ENCODE results near the gene ANAPC4. TPM values are rescaled to one million over a fixed set of nuclear protein-coding genes. Genes with fewer than 3 reads are reported as not detected.

Gene ANAPC4
- total RNA-seq, 2 donors from 2014 or later = 41.0 to 41.1 TPM

DNA sequence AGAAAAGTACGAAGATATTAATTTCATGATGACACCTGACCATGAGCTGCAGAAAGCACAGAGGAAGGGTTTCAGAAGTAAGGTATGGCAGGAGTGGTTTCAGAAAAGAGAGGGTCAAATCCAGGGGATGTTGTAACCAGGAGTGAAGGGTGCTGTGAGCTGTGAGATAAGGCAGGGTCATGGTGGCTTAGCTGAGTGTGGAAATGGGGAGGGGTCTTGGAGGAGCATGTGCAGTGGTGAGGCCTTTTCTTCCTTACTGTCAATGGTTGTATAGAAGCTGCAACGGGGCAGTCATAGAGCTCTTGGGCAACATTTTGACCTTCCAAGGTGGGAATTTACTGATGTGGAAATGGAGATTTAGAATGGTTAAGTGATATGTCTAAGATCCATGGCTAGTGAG, 2.5 kb downstream of the ANAPC4 start:
- H3K4me1 ChIP-seq (ENCODE audit: control insufficient read depth in 1 of 2, low read depth in 2 of 2) = peaks cover 4 to 25% of the 10 kb centered on the region in 2 donors
- ATAC-seq (ENCODE audit: insufficient number of reproducible peaks, low FRiP score, low read depth) (no peak), DNase-seq (ENCODE audit: low spot score) (no peak)
- TF ChIP-seq, protein P1, sequence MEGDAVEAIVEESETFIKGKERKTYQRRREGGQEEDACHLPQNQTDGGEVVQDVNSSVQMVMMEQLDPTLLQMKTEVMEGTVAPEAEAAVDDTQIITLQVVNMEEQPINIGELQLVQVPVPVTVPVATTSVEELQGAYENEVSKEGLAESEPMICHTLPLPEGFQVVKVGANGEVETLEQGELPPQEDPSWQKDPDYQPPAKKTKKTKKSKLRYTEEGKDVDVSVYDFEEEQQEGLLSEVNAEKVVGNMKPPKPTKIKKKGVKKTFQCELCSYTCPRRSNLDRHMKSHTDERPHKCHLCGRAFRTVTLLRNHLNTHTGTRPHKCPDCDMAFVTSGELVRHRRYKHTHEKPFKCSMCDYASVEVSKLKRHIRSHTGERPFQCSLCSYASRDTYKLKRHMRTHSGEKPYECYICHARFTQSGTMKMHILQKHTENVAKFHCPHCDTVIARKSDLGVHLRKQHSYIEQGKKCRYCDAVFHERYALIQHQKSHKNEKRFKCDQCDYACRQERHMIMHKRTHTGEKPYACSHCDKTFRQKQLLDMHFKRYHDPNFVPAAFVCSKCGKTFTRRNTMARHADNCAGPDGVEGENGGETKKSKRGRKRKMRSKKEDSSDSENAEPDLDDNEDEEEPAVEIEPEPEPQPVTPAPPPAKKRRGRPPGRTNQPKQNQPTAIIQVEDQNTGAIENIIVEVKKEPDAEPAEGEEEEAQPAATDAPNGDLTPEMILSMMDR (IDR thresholded peaks at IDR 0.05) = no peak
- H3K36me3 ChIP-seq = peaks cover 10% of the 10 kb centered on the region
- H3K27ac ChIP-seq = peak overlapping the region; percentile 23 to 33
- no peak overlapping the region for H3K4me3 ChIP-seq
- H3K9me3 ChIP-seq = no peaks in the 10 kb centered on the region
- no peaks in the 10 kb centered on the region for H3K27me3 ChIP-seq (replicated peaks; ENCODE audit: insufficient read depth)

DNA sequence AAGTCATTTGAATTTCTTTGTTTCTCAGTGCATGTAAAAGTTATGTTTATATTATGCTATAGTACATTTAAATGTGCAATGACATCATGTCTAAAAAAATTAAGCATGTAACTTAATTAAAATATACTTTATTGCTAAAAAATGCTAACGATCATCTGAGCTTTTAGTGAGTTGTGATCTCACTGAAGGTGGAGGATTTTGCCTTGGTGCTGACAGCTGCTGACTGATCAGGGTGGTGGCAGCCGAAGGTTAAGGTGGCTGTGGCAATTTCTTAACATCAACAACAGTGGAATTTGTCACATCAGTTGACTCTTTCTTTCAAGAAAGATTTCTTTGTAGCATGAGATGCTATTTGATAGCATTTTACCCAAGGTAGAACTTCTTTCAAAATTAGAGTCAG, 6.6 kb downstream of the ANAPC4 start:
- Histone ChIP-seq H3K27me3 (replicated peaks; ENCODE audit: insufficient read depth) (no peaks in the 10 kb centered on the region), H3K4me3 (no peak overlapping the region), H3K4me1 (ENCODE audit: control insufficient read depth in 1 of 2, low read depth in 2 of 2) (peaks cover 0 to 16% of the 10 kb centered on the region in 2 donors), H3K36me3 (peaks cover 18% of the 10 kb centered on the region), H3K9me3 (no peaks in the 10 kb centered on the region), H3K27ac (no peak overlapping the region)
- no peak for ATAC-seq (ENCODE audit: insufficient number of reproducible peaks, low FRiP score, low read depth)
- TF ChIP-seq, protein P1 (IDR thresholded peaks at IDR 0.05) = no peak
- DNase-seq (ENCODE audit: low spot score) = no peak

DNA sequence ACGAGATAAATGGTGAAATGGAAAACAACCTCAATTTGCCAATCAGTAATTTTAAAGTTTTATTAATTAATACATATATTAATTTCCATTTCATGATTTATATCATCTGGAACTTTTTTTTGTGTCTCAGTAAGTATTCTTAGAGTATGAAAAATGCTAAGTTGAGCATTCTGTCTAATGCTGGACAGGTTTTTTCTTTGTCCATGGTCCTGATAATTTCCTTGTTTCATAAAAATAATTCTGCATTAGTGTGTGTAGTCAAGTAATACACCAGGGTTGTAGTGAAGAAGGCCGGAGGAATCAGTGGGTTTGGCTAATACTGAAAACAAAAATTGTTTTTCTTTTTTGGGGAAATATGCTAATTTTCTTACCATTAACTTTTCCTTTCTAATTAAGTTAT, 9.9 kb downstream of the ANAPC4 start:
- ATAC-seq (ENCODE audit: insufficient number of reproducible peaks, low FRiP score, low read depth) (no peak), DNase-seq (ENCODE audit: low spot score) (no peak)
- Histone ChIP-seq H3K36me3 (peaks cover 25% of the 10 kb centered on the region), H3K9me3 (no peaks in the 10 kb centered on the region), H3K4me3 (no peak overlapping the region), H3K4me1 (ENCODE audit: control insufficient read depth in 1 of 2, low read depth in 2 of 2) (no peaks in the 10 kb centered on the region), H3K27ac (no peak overlapping the region), H3K27me3 (replicated peaks; ENCODE audit: insufficient read depth) (no peaks in the 10 kb centered on the region)
- TF ChIP-seq, protein P1 (IDR thresholded peaks at IDR 0.05) = no peak

DNA sequence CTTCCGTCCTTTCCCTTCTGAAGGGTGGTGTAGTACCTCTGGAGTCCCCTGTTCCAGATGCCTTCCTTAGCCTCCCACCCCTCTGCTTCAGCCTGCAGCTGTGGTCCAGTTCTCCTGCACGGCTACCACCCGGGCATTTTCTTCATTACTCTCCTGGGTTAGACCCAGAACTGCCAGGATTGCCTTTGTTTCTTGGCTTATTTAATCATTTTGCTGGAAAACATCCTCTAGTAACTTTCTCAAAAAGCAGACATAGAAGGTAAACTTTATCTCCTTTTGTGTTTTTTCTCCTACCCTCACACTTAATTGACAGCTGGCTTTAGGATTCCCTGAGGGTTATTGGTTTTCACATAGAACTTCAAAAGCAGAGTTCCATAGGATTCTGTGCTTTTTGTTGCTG, 20.2 kb downstream of the ANAPC4 start:
- no peaks in the 10 kb centered on the region for H3K27me3 ChIP-seq (replicated peaks; ENCODE audit: insufficient read depth)
- TF ChIP-seq, protein P1 (IDR thresholded peaks at IDR 0.05) = no peak
- ATAC-seq (ENCODE audit: insufficient number of reproducible peaks, low FRiP score, low read depth) = no peak
- H3K36me3 ChIP-seq = peaks cover 46% of the 10 kb centered on the region
- H3K27ac ChIP-seq = no peak overlapping the region
- no peaks in the 10 kb centered on the region for H3K9me3 ChIP-seq
- DNase-seq (ENCODE audit: low spot score) = no peak
- H3K4me1 ChIP-seq (ENCODE audit: control insufficient read depth in 1 of 2, low read depth in 2 of 2) = no peaks in the 10 kb centered on the region
- no peak overlapping the region for H3K4me3 ChIP-seq

DNA sequence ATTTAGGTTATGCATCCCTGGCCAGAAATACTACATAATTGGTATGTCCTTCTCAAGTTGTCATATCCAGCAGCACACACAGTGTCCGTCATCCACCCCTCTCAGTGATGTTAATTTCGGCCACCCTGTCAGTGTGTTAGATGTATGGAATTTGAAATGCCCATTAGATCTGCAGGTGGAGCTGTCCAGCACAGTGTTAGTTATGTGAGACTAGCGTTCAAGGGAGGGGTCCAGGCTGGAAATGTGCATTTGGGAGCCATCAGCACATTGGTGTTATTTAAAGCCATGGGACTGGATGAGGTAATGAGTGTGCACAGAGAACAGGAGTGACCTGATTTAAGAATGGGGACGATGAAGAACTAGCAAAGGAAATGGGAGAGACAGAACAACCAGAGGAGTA, 22.4 kb downstream of the ANAPC4 start:
- no peaks in the 10 kb centered on the region for H3K9me3 ChIP-seq
- no peaks in the 10 kb centered on the region for H3K27me3 ChIP-seq (replicated peaks; ENCODE audit: insufficient read depth)
- no peak for ATAC-seq (ENCODE audit: insufficient number of reproducible peaks, low FRiP score, low read depth)
- peaks cover 45% of the 10 kb centered on the region for H3K36me3 ChIP-seq
- H3K4me1 ChIP-seq (ENCODE audit: control insufficient read depth in 1 of 2, low read depth in 2 of 2) = no peaks in the 10 kb centered on the region
- H3K27ac ChIP-seq = no peak overlapping the region
- no peak overlapping the region for H3K4me3 ChIP-seq
- TF ChIP-seq, protein P1 (IDR thresholded peaks at IDR 0.05) = no peak
- DNase-seq (ENCODE audit: low spot score) = no peak
